Fibroblast of pulmonary artery (primary cell): Measurements from ENCODE around the gene GHRH.

ENCODE experiments used
- DNase-seq: peaks from one replicate; pipeline ENCODE4 v3.0.0-alpha.2; 2010; ENCODE audit warnings: low read depth
- H3K4me3 ChIP-seq: replicated peaks from 2 replicates; pipeline ENCODE4 v1.5.1; 2011; ENCODE audit warnings: low read depth, mild to moderate bottlenecking, control low read depth, low read length, moderate library complexity
- CTCF ChIP-seq: IDR thresholded peaks from 2 replicates; pipeline ENCODE4 v1.5.1; 2011; ENCODE audit warnings: mild to moderate bottlenecking, control low read depth, low read length, inconsistent platforms; ENCODE audit errors: missing control alignments

GHRH gene

GRCh38 chr20:37202267-37202943, 59.2 kb downstream of the GHRH start:
- DNase-seq, result peak; percentile 97
- peak; percentile 86 for TF ChIP-seq CTCF
- peak overlapping the region; percentile 15 for H3K4me3 ChIP-seq

GRCh38 chr20:37201827-37202162, 59.8 kb downstream of the GHRH start:
- DNase-seq, result no peak
- peak overlapping the region; percentile 15 for H3K4me3 ChIP-seq
- TF ChIP-seq CTCF, result no peak
